Type B pancreatic cell (in vitro differentiated cells): ENCODE data around the gene MAPK6. TPM values are rescaled to one million over a fixed set of nuclear protein-coding genes. Genes with fewer than 3 reads are reported as not detected.

ENCODE experiments used
- DNase-seq: peaks from one replicate; pipeline ENCODE4 v3.0.0; 2021; ENCODE audit warnings: mixed read lengths; ENCODE audit not compliant: unreplicated experiment; ENCODE audit errors: extremely low spot score
- H3K27ac Mint-ChIP-seq: 2 replicates; pipeline ENCODE4 v1.8.0; 2021; ENCODE audit warnings: mild to moderate bottlenecking, mixed read lengths
- H3K27me3 Mint-ChIP-seq: 2 replicates; pipeline ENCODE4 v1.8.0; 2021; ENCODE audit warnings: mixed read lengths
- H3K36me3 Mint-ChIP-seq: 2 replicates; pipeline ENCODE4 v1.8.0; 2021; ENCODE audit warnings: mixed read lengths
- H3K4me1 Mint-ChIP-seq: one replicate; pipeline ENCODE4 v1.8.0; 2021; ENCODE audit warnings: mixed read lengths; ENCODE audit not compliant: unreplicated experiment
- H3K4me3 Mint-ChIP-seq: 2 replicates; pipeline ENCODE4 v1.8.0; 2021; ENCODE audit warnings: mild to moderate bottlenecking, mixed read lengths
- H3K9me3 Mint-ChIP-seq: 2 replicates; pipeline ENCODE4 v1.8.0; 2021; ENCODE audit warnings: mixed read lengths
- total RNA-seq: library from RNA; stranded (reverse); gene quantifications from 2 replicates; pipeline ENCODE4 v1.2.1, GENCODE V29; 2021; ENCODE audit warnings: low replicate concordance
- TF ChIP-seq, protein P1 (sequence below): fragments of 200-600 bp; sonication (generic); conservative IDR thresholded peaks from 2 replicates; pipeline ENCODE4 v1.5.0; 2021; ENCODE audit warnings: antibody characterized with exemption, mild to moderate bottlenecking

The MAPK6 gene
- total RNA-seq, 1 donor from 2014 or later = 56.6 TPM

DNA sequence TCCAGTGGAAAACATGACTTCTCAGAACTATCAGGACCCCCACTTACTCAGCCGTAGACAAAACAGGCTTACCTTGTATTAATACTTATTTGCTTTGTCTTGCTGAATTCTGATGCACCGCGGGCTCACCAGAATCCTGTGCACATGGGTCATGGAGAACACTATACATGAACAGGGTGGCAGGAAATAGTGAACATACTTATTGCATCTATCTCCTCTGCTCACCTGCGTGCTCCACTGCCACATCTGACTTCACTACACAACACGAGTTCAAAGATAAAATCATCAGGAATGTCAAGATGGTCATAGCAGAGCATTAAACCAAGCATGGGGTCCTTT is 10.7 kb upstream of the MAPK6 start:
- TF ChIP-seq, protein P1, sequence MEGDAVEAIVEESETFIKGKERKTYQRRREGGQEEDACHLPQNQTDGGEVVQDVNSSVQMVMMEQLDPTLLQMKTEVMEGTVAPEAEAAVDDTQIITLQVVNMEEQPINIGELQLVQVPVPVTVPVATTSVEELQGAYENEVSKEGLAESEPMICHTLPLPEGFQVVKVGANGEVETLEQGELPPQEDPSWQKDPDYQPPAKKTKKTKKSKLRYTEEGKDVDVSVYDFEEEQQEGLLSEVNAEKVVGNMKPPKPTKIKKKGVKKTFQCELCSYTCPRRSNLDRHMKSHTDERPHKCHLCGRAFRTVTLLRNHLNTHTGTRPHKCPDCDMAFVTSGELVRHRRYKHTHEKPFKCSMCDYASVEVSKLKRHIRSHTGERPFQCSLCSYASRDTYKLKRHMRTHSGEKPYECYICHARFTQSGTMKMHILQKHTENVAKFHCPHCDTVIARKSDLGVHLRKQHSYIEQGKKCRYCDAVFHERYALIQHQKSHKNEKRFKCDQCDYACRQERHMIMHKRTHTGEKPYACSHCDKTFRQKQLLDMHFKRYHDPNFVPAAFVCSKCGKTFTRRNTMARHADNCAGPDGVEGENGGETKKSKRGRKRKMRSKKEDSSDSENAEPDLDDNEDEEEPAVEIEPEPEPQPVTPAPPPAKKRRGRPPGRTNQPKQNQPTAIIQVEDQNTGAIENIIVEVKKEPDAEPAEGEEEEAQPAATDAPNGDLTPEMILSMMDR = no peak
- DNase-seq = no peak
- Mint-ChIP-seq H3K4me3 (no peak overlapping the region), H3K36me3 (no peaks in the 10 kb centered on the region), H3K9me3 (no peaks in the 10 kb centered on the region), H3K4me1 (peaks cover 28% of the 10 kb centered on the region), H3K27me3 (no peaks in the 10 kb centered on the region), H3K27ac (no peak overlapping the region)

- TF ChIP-seq, protein P1 = no peak
- DNase-seq = no peak
- Mint-ChIP-seq H3K27ac (no peak overlapping the region), H3K4me3 (no peak overlapping the region), H3K36me3 (no peaks in the 10 kb centered on the region), H3K27me3 (no peaks in the 10 kb centered on the region), H3K9me3 (no peaks in the 10 kb centered on the region), H3K4me1 (peaks cover 28% of the 10 kb centered on the region)
Measured at GRCh38 chr15:52008698-52009434, 10.2 kb upstream of the MAPK6 start.

DNA sequence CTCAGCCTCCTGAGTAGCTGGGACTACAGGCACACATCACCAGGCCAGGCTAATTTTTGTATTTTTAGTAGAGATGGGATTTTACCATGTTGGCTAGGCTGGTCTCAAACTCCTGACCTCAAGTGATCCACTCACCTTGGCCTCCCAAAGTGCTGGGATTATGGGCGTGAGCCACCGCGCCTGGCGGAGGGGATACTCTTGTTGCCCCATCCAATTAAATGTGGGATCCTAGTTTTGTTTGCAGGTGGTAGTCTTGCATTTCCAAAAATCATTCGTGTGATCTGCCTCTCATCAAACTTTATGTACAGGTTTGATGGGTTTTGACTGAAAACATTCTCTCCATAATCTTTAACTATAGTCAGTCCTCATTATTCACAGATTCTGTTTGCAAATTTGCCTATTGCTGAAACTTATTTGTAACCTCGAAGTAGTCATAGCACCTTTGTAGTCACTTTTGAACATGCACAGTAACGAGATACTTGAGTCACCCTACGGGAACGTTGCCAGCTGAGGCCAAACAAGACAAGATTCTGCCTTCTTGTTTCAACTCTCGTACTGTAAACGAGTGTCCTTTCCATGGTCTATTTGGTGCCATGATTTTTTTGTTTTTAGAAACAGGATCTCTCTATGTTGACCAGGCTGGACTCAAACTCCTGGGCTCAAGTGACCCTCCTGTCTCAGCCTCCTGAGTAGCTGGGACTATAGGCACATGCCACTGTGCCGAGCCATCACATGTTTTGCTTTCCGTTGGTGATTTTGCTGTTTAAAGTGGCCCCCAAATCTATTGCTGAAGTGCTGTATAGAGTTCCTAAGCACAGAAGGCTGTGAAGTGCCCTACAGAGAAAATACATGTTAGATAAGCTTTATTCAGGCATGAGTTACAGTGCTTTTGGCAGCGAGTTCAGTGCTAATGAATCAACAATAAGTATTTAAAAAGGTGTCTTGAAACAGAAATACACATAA is 8.1 kb upstream of the MAPK6 start:
- Mint-ChIP-seq H3K27ac (no peak overlapping the region), H3K27me3 (no peaks in the 10 kb centered on the region), H3K36me3 (no peaks in the 10 kb centered on the region)

GRCh38 chr15:52011711-52012144 is 7.3 kb upstream of the MAPK6 start:
- H3K27ac Mint-ChIP-seq = no peak overlapping the region
- no peaks in the 10 kb centered on the region for H3K27me3 Mint-ChIP-seq
- H3K4me1 Mint-ChIP-seq = peaks cover 15% of the 10 kb centered on the region
- H3K4me3 Mint-ChIP-seq = no peak overlapping the region
- TF ChIP-seq, protein P1 = no peak
- no peaks in the 10 kb centered on the region for H3K36me3 Mint-ChIP-seq
- no peak for DNase-seq
- no peaks in the 10 kb centered on the region for H3K9me3 Mint-ChIP-seq

More for the DNA sequence above, 8.1 kb upstream of the MAPK6 start:
- DNase-seq = no peak
- TF ChIP-seq, protein P1 = no peak
- Mint-ChIP-seq H3K4me3 (no peak overlapping the region), H3K9me3 (no peaks in the 10 kb centered on the region), H3K4me1 (peaks cover 23% of the 10 kb centered on the region)

DNA sequence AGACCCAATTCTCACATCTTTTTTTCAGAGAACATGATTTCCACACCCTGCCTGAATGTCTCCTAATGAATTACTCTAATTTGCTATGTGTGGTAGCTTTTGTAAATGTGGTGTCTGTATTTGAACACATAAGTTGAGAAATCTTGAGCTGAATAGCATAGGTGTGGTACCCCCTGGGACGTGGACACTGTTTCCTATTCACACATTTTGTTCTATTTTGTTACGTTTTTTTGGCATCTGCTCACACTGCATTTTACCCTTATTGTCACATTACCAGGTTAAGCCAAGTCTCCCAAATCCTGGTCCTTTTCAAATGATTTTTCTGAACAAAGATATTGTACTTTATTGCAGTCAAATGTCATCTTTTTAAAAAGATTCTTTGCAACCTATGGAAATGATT is 6.8 kb upstream of the MAPK6 start:
- H3K9me3 Mint-ChIP-seq = no peaks in the 10 kb centered on the region
- H3K27ac Mint-ChIP-seq = no peak overlapping the region
- TF ChIP-seq, protein P1 = no peak
- H3K4me1 Mint-ChIP-seq = peaks cover 15% of the 10 kb centered on the region
- H3K36me3 Mint-ChIP-seq = no peaks in the 10 kb centered on the region
- no peak for DNase-seq
- H3K27me3 Mint-ChIP-seq = no peaks in the 10 kb centered on the region
- no peak overlapping the region for H3K4me3 Mint-ChIP-seq
